NCI-H2196 treated with DMSO at 0.1 percent for 48 hours (cell line): ENCODE data around the gene ITGA5.

Experiments used
- DNase-seq: peaks from one replicate; lab custom pipeline; 2025; ENCODE audit not compliant: unreplicated experiment; lab: John Stamatoyannopoulos, UW

Gene ITGA5

DNA sequence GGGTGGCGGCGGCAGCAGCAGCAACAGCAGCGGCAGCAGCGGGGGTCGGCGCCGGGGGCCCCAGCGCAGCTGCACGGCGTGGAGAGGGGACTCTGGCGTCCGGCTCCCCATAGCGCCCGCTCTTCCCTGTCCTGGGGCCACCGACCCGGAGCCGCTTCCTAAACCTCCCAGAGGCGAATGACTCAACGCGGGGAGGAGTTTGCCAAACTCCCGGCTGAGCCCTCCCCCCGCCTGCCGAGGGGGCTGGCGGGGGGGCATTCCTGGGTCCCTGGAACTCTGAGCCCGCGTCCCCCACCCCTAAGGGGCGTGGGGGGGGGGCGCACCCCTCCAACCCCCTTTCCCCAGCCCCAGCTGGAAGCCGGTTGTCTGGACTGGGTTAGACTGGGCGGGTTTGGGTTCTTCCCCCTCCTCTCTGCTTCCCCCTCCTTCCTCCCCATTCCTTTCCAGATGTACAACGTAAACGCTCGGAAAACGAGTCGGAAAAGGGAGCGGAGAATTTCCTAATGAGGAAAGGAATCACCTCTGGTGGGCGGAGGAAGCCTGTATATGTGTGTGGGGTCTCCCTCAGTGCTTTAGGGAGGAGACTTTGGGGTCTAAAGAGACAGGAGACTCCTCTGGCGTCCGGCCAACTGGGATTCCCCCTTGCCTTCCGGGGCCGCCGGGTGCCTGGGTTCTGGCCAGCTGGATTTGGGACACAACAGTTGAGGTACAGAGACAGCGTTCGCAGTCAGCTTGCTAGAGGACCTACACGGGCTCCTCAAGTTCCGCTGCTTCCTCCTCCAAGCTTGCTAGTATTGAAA is at the start of gene ITGA5:
Gene ITGA5, minus strand, starts transcription at position 179 of the 800 bp plus-strand sequence. Its CDS starts 68 bp downstream, at position 111.
- DNase-seq, result no peak

DNA sequence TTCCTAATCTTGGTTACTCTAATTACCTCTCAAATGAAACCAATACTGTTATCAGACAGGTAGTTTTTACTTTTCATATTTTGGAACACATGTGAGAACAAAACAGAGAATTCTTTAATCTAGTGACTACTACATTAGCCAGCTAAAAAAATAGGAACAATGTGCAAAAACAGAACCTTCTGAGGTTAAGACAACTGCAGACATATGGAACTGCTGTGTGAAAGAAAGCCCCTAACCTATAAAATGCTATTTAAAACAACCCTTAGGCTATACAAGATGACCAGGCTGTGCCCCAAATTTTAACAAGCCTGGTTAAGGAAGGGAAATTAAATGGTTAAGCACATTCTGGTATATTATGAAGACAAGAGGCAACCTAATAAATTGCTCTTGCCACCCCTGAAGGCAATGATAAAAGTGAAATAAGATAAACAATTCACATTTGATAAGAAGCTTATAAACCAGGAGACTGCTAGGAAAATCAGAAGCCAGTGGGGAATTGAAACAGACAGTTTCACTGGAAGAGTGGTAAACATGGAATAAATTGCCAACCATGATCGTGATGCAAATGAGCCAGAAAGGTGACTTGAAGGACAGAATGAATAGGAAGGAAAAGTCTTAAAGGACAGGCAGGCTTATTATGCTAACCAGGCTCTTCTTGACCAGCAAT is 46.9 kb upstream of the ITGA5 start:
- DNase-seq, result no peak

DNA sequence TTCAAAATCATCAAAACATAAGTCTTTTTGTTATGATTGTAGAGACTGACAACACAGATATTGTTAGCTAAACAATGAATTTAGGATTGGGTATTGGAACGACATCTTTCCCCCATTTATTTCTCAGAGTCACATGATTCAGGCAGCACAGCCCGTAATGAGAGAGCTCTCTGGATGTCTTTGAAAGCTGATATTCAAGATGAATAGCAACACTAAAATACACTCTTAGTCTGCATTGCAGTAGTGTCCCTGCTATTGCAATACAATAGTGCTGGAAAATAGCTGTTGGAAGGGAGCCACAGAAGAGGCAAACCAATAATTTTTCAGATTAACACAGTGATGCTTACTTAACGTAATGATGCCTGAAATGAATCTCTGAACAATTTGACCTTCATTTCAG is 44.4 kb upstream of the ITGA5 start:
- DNase-seq, result no peak

DNA sequence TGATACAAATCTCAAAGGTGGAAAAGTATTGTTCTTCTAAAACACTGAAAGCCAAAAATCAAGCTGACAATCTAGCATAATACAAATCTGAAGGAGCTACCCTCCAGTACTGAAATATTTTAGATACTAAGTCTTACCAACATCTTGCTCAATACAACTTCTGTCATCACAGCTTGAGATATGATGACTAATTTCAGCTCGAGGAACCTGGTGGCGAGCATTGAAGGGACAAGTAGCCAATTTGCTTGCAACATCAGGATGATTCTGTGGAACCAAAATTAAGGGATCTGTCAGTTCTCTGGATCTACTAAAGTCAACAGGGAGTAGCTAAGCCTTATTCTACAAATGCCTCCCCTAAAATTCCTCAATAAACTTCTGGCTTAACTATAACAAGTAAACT is 44.0 kb upstream of the ITGA5 start:
- no peak for DNase-seq

DNA sequence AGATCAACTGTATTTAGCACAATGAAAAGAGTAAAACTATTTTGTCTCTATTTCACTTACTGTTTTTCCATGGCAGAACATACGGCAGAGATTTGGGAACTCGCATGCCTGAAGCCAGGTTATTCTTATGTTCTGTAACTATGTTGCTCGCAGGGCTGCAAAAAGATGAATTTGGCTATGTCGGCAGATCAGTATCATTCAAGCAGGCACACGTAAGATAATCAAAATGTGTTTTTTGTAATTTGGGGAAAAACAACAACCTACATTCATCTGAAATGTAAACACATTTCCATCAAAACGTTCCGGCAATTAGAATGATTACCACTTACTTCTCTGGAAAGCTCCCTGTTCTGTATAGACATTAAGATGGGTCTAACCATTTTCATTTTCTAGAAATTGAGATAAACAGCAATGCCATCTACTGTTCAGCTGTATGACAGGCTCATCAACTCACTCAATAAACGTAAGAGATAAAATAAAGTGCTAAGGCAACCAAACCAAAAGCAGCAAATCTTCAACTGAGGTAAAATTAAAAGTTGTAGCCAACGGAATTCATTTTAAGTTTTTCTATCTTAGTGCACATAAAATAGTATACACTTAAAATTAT is 41.4 kb upstream of the ITGA5 start:
- DNase-seq, result no peak

DNA sequence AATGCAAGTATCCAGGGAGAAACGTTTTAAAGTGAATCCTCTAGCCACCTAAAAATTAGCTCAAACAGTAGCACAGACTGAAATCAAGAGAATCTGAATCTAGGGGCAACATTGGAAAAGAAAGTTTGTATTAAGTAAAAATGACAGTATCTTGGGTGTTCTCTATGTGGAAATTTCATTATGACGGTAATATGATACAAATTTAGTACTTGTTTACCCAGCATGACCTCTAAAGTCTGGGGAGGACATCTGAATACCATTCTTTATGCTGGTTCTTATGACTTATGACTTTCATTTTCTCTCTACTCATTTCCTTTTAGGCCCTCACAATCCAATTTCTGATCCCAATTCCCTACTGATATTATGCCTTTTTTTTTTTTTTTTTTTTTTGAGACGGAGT is 40.3 kb upstream of the ITGA5 start:
- DNase-seq, result no peak

DNA sequence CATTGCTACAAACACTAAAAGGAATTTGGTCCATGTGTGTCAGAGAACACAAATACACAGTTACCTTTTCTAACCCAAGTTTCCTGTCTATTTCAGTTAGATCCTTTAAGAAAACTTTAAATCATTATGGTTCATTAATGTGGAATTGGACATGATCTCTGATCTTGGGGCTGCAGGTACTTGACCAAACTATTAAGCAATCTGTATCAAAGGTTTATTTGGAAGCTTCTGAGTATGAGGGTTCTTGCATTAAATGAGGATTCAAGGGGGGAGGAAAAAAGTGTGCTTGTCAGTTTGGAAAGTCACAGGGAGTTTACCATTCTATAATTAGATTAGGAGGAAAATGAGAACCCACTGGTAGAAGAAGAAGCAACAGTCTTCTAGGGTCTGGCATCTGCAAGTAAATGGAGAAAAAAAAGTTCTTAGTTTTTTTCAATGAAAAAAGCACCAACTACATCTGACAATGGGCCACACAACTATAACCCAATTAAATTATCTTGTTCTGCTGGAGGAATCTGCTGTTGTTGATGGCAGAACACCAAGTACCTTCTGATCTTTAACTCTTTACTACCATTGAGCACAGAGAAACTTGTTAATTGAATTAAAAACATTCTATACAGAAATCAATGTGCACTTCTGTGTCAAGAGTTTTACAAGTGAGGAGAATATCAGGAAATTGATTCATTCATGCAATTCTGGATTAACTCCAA is 36.8 kb upstream of the ITGA5 start:
- no peak for DNase-seq

DNA sequence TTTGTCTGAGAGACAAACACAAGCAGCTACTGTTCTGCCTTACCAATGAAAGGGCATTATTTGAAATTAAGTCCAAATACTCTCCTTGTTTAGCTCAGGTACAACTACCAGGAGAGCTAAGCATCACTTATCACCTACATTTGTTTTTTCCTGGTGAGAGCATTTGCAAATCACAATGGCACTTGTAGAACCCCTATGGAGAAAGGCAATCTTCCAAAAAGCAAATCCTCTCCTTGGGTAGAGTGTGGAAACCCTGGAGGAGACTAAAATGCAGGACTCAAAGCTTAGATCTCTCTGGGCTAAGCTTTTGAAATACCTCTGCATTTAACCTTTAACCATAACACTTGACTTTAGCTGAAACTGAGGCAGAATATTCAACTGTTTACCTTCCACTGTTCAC is 33.6 kb upstream of the ITGA5 start:
- DNase-seq, result no peak

DNA sequence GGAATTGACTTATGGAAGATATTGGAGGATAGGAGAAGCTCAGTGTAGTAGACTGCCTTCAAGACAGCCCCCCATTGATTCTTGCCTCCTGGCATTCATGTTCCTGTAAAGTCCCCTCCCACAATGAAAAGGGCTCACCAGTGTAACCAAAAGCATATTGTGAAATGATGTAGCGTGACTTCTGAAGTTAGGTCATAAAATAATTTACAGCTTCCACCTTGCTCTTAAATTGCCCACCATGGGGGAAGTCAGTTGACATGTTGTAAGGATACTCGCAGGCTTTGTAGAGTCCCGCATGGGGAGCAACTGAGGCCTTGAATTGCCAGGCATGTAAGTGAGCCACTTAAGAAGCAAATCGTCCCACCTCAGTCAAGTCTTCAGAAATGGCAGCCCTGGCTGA is 29.3 kb upstream of the ITGA5 start:
- DNase-seq, result no peak

DNA sequence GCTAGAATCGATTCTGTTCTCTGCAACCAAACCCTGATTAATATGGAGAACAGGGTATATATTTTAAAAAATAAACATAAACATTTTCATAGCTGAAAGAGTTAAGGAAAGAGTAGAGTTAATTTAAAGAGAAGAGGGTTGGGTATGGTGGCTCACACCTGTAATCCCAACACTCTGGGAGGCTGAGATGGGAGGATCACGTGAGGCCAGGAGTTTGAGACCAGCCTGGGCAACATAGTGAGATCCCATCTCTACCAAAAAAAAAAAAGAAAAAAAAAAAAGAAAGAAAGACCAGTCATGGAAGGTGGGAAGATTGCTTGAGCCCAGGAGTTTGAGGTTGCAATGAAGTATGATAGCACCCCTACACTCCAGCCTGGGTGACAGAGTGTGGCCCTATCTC is 28.9 kb upstream of the ITGA5 start:
- no peak for DNase-seq

DNA sequence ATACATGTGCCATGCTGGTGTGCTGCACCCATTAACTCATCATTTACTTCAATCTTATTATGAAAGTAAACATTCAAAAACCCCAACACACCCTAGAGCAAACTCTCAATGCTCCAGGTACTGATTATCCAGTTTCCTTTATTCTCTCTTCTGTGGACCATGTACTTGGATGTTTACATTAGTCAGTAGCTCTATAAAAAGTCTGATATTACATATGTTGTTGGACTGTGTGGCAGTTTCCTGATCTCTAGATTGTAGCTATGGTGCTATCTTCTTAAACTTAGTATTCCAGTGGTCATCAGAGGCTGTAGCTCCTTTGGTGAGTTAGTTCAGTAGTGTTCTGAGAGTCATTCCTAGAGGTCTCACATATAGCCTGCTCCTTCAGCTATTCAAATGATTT is 25.1 kb upstream of the ITGA5 start:
- no peak for DNase-seq

DNA sequence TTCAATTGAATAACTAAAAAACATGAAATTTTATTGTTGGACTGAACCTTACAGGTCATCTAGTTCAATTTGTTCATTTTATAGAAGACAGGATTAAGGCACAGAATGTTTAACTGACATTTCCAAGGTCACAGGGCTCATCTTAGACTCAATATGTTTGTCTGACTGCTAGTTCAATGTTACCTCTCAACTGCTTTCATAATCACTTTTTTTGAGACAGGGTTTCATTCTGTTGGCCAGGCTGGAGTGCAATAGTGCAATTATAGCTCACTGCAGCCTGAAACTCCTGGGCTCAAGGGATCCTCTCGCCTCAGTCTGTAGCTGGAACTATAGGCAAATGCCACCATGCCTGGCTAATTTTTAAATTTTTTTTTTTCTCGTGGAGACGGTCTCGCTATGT is 24.4 kb upstream of the ITGA5 start:
- DNase-seq, result no peak

DNA sequence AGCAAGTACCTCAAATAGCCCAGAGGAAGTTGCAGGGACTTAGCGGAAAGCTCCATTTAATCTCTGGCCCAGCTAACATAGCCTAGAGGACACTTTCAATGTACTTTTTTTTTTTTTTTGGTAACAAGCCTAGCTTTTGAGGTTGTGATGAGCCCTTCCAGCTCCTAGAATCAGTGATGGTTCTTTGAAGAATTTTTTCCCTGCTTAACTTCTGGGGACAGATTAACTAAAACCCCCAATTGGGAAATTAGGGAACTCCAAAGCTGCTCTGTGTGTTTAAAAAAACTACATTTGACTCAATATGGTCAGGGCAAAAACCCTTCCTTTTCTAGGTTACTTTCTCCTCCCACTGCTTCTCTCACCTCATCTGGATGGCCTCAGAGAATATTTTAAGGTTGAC is 23.9 kb upstream of the ITGA5 start:
- no peak for DNase-seq

DNA sequence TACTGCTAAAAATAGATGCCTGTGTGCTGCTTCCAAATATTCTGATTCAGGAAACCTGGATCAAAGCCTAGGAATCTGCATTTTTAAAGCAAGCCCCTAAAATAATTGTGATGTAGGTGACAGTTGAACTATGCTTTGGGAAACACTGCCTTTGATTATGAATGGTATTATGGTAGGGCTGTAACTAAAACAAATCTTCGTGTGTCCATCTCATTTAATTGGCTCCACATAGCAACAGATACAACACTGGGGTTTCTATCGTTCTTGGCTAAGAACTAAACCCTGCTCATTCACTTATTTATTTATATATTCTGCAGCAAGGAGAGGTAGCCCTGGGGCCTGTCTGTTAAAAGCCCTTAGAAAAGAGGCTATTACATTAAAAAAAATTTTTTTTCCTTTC is 23.0 kb upstream of the ITGA5 start:
- no peak for DNase-seq

DNA sequence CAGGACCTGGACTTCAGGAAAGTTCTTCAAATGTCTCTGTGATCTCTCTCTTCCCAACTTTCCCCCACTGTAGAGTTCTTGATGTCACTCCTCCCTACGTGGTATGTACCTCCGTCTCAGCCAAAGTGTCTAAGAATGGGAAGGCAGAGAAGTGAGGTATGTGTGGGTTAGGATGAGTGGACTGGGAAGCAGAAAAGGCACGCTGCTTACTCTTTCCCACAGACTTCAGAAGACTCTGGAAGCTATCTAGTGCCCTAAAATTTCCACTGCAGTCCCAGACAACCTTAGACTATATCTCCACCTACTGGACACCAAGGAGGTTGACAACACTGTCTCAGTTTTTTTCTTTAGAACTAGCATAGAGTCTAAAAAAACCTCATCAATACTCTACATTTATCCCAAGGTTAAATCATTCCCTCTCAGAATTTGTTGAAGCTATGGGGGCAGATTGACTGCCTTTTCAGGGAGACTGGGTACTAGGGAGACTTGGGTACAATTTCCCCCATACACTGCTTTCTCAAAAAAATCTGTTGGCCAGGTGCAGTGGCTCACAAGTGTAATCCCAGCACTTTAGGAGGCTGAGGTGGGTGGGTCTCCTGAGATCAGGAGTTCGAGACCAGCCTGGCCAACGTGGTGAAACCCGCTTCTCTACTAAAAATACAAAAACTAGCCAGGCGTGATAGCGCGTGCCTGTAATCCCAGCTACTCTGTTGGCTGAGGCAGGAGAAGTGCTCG is 20.6 kb upstream of the ITGA5 start:
- DNase-seq, result peak; percentile 39

DNA sequence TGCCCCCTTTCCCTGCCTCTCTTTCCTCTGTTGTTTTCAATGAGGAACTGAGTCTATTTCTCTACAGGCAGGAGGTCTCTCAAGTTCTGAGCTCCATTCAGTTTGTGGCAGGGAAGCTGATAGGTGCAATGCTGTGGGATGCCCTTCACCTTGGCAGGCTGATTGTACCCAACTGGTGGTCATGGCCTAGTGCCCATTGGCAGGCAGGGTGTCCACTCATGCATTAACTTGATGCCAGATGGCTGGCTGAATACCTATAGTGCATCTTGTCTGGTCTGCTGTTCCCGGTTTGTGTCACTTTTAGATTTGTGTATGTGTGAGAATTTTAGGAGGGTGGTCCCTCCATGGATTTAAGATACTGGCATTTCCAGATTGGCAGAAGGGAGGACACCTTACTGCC is 20.0 kb upstream of the ITGA5 start:
- DNase-seq, result no peak

DNA sequence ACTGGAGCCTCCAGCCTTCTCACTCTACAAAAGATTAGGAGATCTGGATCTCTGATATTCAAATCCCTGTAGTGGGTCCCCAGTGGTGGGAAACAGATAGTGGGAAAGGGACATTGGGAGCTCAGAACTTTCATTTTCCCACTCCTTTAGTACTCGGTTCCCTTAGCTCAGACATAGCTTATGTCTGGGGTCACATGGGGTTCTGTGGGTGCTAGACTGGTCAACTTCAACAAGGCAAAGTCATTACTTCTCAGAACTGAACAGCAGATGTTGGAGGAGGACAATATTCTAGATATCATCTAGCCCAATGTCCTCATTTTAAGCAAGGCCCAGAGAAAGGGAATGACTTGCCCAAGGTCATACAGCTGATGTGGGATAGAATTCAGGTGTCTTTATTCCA is 19.5 kb upstream of the ITGA5 start:
- DNase-seq, result no peak

DNA sequence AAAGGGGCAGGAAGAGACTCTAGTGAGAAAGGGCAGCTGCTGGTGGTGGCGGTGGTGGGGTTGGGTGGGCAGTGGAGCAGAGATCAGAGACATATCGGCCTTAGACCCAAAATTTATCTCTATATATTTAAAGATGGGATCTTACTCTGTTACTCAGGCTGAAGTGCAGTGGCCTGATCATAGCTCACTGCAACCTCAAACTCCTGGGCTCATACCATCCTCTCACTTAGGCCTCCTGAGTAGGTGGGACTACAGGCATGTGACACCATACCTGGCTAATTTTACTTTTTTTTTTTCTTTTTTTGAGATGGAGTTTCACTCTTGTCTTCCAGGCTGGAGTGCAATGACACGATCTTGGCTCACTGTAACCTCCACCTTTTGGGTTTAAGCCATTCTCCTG is 18.6 kb upstream of the ITGA5 start:
- DNase-seq, result no peak

DNA sequence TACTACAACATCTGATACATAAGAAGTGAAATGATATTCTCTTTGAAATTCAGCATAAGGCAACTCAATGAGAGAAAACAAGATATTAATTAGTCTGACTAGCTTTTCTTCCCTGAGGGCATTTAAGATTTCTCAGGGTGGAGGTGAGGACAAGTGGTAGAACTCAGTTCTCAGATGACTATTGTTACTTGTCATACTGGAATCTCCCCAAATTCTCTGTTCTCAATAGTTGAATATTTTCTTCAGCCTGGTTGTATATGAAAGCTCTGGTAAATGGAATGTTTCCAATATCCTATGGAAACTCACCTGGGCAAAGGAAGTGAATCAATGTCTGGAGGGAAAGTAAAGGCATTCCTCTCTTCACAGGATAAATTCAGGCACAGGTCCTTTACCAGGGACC is 18.2 kb upstream of the ITGA5 start:
- DNase-seq, result no peak

DNA sequence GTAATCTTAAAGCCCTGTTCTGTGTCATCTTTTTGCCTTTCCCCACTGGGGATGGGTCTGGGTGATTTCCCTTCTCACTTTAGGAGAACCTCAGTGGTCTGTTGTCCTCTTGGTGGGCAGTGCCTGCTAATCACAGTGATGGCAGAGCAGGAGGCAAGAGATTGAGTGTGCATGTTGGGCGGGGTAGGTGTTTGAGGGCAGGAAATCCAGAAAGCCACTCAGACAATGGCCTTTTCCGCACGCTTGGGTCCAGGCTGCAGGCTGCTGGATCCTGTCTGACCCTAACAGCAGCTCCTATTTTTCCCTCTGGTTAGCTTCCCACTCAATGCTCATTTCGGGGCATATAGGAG is 13.7 kb upstream of the ITGA5 start:
- no peak for DNase-seq
